Fibroblast of villous mesenchyme (primary cell): ENCODE results near the gene FAM227A. TPM values are rescaled to one million over a fixed set of nuclear protein-coding genes. Genes with fewer than 3 reads are reported as not detected.
A peak's percentile ranks its signal among the peaks of the same experiment; 100 is the strongest.
"Not testable (repeated sequence)": the region's sequence is repeated elsewhere in the genome, so short reads cannot be mapped to it uniquely, and the experiment has no call there.

Source experiments
- DNase-seq: peaks from one replicate; pipeline ENCODE4 v3.0.0-alpha.2; 2010; ENCODE audit warnings: low read depth
- H3K4me3 ChIP-seq: 2 replicates; pipeline ENCODE4 v1.5.1; 2011; ENCODE audit warnings: low read depth, mild to moderate bottlenecking, low read length
- total RNA-seq: library from RNA; depleted of rRNA; stranded (reverse); fragments of >200 nt; gene quantifications from 2 replicates; pipeline ENCODE4 v1.2.3, GENCODE V29; 2012
- TF ChIP-seq, protein P1 (sequence below): IDR thresholded peaks from 2 replicates; pipeline ENCODE4 v1.5.1; 2012; ENCODE audit warnings: low read depth, mild to moderate bottlenecking, low read length; ENCODE audit not compliant: insufficient read depth

Gene FAM227A
- total RNA-seq, 1 donor: 1.3 TPM

DNA sequence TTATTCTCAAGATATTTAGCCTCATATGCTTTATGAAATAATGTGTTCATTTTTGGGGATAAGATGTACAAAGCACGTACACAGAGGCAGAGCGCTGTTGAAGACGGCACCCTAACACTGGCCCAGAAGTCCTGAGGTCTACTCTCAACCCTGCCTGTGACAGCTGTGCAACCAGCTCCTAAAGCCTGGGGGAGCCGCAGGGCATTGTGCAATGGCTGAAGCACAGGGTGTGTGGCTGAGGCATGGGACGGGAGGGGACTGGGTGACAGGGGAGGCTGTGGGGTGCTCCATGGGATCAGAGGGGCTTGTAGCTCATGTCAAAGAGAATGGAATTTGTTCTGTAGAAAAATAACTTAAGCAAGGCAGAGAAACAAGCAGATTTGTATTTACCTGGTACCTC is 27.7 kb downstream of the FAM227A start:
- DNase-seq: no peak
- TF ChIP-seq, protein P1, sequence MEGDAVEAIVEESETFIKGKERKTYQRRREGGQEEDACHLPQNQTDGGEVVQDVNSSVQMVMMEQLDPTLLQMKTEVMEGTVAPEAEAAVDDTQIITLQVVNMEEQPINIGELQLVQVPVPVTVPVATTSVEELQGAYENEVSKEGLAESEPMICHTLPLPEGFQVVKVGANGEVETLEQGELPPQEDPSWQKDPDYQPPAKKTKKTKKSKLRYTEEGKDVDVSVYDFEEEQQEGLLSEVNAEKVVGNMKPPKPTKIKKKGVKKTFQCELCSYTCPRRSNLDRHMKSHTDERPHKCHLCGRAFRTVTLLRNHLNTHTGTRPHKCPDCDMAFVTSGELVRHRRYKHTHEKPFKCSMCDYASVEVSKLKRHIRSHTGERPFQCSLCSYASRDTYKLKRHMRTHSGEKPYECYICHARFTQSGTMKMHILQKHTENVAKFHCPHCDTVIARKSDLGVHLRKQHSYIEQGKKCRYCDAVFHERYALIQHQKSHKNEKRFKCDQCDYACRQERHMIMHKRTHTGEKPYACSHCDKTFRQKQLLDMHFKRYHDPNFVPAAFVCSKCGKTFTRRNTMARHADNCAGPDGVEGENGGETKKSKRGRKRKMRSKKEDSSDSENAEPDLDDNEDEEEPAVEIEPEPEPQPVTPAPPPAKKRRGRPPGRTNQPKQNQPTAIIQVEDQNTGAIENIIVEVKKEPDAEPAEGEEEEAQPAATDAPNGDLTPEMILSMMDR: no peak

DNA sequence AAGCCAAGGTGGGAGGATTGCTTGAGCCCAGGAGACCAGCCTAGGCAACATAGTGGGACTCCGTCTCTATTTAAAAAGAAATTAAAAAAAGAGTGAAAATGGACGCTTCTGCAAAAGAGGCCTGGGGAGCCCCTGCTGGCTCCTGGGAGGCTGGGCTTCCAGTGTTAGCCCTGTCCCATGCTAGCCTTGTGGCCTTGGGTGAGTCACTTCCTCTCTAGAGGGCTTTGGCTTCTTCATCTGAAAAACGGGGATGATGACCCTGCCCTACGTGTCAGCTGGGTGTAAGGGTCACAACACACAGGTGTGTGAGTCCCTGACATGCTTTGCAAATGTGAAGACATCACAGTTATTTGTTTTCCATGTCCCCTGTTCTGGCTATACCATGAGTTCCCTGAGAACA is 32.8 kb downstream of the FAM227A start:
- DNase-seq: no peak
- TF ChIP-seq, protein P1: no peak
- H3K4me3 ChIP-seq: no peak overlapping the region

More for the DNA sequence above, 27.7 kb downstream of the FAM227A start:
- H3K4me3 ChIP-seq: no peak overlapping the region

DNA sequence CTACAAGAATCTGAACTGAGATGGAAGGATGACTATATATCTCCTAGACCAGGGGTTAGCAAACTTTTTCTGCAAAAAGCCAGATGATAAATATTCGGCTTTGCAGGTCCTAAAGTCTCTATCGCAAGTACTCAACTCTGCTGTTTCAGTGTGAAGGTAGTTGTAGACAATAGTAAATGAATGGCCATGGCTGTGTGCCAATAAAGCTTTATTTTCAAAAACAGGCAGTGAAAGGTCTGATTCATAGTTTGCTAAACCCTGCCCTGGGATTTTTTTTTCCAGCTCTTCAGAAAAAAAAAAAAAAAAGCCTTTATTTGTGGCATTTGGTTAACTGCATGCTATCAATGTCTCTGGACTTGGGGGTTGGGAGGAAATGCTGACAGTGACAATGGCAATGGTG is 37.5 kb downstream of the FAM227A start:
- TF ChIP-seq, protein P1: no peak
- H3K4me3 ChIP-seq: no peak overlapping the region
- no peak for DNase-seq

DNA sequence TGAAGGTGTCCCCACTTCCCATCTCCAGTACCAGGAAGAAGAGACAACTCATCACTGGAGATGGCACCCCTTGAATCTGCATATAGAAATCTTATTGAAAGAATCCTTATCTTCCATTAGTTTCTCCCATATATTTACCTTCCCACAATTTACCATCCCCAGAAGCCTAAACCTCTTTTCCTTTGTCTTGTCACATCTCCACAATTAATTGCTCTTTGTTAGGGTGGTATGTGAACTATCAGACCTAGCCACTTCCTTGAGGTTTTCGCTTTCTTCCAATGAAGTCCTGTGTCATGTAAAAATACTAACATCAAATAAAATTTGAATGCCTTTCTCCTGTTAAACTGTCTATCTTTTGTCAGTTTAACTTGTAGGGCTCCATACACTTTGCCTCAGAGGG is 37.9 kb downstream of the FAM227A start:
- TF ChIP-seq, protein P1: no peak

DNA sequence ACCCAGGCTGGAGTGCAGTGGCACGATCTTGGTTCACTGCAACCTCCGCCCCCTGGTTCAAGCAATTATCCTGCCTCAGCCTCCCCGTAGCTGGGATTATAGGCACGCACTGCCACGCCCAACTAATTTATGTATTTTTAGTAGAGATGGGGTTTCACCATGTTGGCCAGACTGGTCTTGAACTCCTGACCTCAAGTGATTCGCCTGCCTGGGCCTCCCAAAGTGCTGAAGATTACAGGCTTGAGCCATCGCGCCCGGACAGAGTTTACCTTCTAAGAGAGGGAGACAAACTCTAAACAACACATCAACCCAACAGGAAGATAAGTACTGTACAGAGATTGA is 41.2 kb downstream of the FAM227A start:
- not testable (repeated sequence) for DNase-seq

More for the DNA sequence above, 37.9 kb downstream of the FAM227A start:
- DNase-seq: no peak
- no peak overlapping the region for H3K4me3 ChIP-seq

DNA sequence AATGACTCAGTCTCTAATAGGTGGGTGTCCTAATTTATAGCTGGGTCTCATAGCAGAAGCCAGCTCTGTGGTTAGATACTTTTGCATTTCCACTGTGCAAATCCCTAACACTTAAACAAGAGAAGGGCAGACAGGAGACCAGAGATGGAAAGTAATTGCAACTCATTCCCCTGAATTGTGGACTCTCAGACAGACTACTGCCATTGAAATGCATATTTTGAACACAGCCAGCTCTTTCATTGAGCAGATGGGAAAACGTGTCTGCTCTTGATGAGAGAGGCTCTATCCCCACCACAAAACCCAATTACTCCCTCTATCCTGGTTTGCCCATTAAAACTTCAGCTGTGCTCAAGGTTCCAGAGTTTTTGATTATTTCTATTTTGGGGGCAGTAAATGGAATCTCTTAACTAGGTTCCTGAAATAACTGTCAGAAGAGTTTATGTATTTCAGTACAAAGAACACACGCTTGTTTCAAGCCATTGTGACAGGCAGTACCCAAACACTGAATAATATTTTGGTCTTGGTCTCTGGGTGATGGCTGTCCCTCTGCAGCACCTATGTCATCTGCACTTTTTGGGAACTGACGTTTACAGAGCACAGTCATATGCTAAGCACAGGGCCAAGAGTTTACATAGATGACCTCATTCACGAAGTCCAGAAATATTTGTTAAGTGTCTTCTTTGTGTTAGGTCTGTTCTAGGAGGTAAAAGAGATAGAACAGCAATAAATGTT is 41.7 kb downstream of the FAM227A start:
- TF ChIP-seq, protein P1: no peak
- no peak overlapping the region for H3K4me3 ChIP-seq
- DNase-seq: peak; percentile 28

More for the DNA sequence above, 41.2 kb downstream of the FAM227A start:
- not testable (repeated sequence) for H3K4me3 ChIP-seq

DNA sequence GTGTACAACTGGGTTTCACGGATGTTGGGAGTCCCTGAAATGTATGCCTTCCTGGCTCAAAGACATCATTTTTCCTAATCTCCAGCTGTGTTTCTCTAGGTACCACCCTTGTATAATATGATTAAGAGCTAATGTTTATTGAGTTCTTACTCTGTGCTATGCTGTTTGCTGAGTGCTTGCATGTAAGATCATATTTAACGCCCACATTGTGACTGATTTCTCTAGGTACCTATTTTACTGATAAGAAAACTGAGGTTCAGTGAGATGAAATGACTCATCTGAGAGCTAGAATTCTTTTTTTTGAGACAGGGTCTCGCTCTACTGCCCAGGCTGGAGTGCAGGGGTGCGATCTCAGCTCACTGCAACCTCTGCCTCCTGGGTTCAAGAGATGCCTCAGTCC is 42.6 kb downstream of the FAM227A start:
- no peak for DNase-seq
- TF ChIP-seq, protein P1: no peak

More for the DNA sequence above, 42.6 kb downstream of the FAM227A start:
- H3K4me3 ChIP-seq: no peak overlapping the region
